ENCODE data around the gene LCN9.

LCN9 gene

GRCh38 chr9:135693771-135694170 lies 30.7 kb downstream of the LCN9 start:
- no peak for TF ChIP-seq CTCF (conservative IDR thresholded peaks at IDR 0.05; ENCODE audit: low read depth, low read length)
- H3K4me3 ChIP-seq (ENCODE audit: low read length): no peak overlapping the region
- no peak for DNase-seq (ENCODE audit: low read depth)

GRCh38 chr9:135694414-135694813 lies 31.3 kb downstream of the LCN9 start:
- H3K4me3 ChIP-seq (ENCODE audit: low read length): no peak overlapping the region
- DNase-seq (ENCODE audit: low read depth): no peak
- TF ChIP-seq CTCF (conservative IDR thresholded peaks at IDR 0.05; ENCODE audit: low read depth, low read length): no peak

DNA sequence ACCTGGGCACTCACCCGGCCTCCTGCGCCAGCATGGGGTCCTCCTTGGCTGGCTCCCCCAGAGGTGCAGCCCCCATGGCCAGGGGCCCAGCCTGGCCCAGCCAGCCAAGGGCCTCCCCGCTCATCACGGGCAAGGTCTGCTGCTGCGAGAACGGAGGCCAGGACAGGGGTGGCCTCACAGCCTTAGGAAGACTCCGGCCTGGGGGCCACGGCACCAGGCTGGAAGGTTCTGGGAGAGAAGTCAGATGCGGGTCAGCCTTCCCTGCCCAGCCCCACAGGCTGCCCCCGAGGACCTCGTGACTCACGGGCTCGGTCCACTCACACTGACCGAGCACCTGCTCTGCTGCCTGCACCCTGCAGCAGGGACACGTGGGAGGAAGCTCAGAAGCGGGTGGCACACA lies 31.9 kb downstream of the LCN9 start:
- DNase-seq (ENCODE audit: low read depth): no peak
- no peak for TF ChIP-seq CTCF (conservative IDR thresholded peaks at IDR 0.05; ENCODE audit: low read depth, low read length)

DNA sequence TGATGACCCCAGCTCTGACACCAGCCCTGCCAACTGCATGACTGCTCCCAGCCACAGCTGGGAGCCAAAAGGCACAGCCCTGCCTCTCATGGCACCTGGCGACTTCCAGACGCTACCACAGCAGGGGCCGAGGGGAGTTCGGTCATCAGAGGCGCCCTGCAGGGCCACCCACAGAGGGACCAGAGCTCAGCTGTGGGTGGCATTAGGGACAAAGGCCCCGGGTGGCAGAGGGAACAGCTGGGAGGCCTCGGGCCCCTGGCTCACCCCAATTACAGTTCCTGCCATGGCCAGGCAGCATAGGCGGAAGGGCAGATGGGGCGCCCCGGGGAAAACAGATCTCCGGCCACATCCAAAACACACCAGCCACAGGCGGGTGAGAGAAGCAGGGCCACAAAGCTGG lies 32.5 kb downstream of the LCN9 start:
- no peak overlapping the region for H3K4me3 ChIP-seq (ENCODE audit: low read length)
- no peak for DNase-seq (ENCODE audit: low read depth)
- no peak for TF ChIP-seq CTCF (conservative IDR thresholded peaks at IDR 0.05; ENCODE audit: low read depth, low read length)

More for the DNA sequence above, 31.9 kb downstream of the LCN9 start:
- no peak overlapping the region for H3K4me3 ChIP-seq (ENCODE audit: low read length)

DNA sequence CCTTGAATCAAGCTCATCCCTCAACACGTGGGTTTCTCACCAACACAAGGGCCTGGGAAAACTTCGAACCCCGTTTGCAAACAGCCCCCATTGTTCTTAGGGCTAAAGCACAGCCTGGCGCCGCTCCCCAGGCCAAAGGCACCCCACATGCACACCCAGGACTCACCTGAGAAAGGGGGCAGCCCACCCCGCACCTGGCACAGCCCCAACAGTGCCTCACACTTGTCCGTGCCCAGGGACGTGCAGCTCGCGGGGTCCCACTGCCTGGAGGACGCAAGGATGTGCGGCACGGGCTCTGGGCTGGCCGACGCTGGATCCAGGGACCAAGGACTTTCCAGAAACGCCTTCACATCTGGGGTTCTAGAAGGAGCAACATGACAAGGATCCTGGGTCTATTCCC lies 33.3 kb downstream of the LCN9 start:
- TF ChIP-seq CTCF (conservative IDR thresholded peaks at IDR 0.05; ENCODE audit: low read depth, low read length): no peak
- H3K4me3 ChIP-seq (ENCODE audit: low read length): no peak overlapping the region
- no peak for DNase-seq (ENCODE audit: low read depth)

DNA sequence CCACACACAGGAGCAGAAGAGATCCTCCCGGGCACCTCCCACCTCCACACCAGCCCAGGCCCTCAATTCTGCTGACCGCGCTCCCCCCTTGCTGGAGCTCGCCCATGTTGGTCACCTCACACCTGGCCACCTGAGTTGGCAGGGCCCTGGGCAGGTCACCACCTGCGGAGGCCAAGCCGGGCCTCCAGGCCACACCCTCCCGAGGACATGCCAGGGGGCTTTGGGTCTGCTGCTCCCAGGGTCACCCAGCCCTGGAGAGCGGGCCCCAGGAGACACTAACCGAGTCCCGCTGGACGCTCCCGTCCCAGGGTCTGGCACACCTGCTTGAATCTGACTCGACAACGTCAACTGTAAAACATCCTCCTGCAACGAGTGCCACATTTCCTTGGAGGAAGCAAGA lies 34.1 kb downstream of the LCN9 start:
- TF ChIP-seq CTCF (conservative IDR thresholded peaks at IDR 0.05; ENCODE audit: low read depth, low read length): no peak

GRCh38 chr9:135698236-135698635 lies 35.1 kb downstream of the LCN9 start:
- DNase-seq (ENCODE audit: low read depth): no peak
- TF ChIP-seq CTCF (conservative IDR thresholded peaks at IDR 0.05; ENCODE audit: low read depth, low read length): no peak
- H3K4me3 ChIP-seq (ENCODE audit: low read length): no peak overlapping the region

More for the DNA sequence above, 34.1 kb downstream of the LCN9 start:
- no peak for DNase-seq (ENCODE audit: low read depth)
- no peak overlapping the region for H3K4me3 ChIP-seq (ENCODE audit: low read length)

Data from retinal pigment epithelial cell (primary cell).